K562 (cell line): ENCODE results near the gene ZSWIM8. TPM values are rescaled to one million over a fixed set of nuclear protein-coding genes. Genes with fewer than 3 reads are reported as not detected.

Experiments used
- BHLHE40 ChIP-seq: IDR thresholded peaks from 2 replicates; pipeline ENCODE4 v1.6.1; 2011; ENCODE audit warnings: low read length, improper control_type of control experiment
- BRD4 ChIP-seq: fragments of 200-600 bp; sonication (generic); IDR thresholded peaks from 2 replicates; pipeline ENCODE4 v1.6.1; 2017; ENCODE audit warnings: inconsistent platforms
- CBFB ChIP-seq: sonication (generic); formaldehyde crosslinking; IDR thresholded peaks from 2 replicates; pipeline ENCODE4 v1.4.0; 2020; ENCODE audit warnings: mild to moderate bottlenecking, missing genetic modification reagents
- CBX1 ChIP-seq: sonication (generic); IDR thresholded peaks from 2 replicates; pipeline ENCODE4 v1.6.1; 2016; ENCODE audit warnings: antibody characterized with exemption, low read depth, mild to moderate bottlenecking
- E2F3 ChIP-seq: fragments of 250-450 bp; sonication (Bioruptor Pico); IDR thresholded peaks from 2 replicates; pipeline ENCODE4 v1.4.0; 2020; ENCODE audit warnings: mild to moderate bottlenecking
- GATA2 ChIP-seq: sonication (generic); formaldehyde crosslinking; IDR thresholded peaks from 2 replicates; pipeline ENCODE4 v1.4.0; 2020; ENCODE audit warnings: mild to moderate bottlenecking, missing genetic modification reagents
- GATAD2B ChIP-seq: fragments of 450-650 bp; IDR thresholded peaks from 2 replicates; pipeline ENCODE4 v1.6.1; 2017; ENCODE audit warnings: mild to moderate bottlenecking, borderline replicate concordance
- GMEB1 ChIP-seq: fragments of 250-450 bp; sonication (Bioruptor Pico); IDR thresholded peaks from 2 replicates; pipeline ENCODE4 v1.4.0; 2020; ENCODE audit warnings: mild to moderate bottlenecking
- HDAC3 ChIP-seq: fragments of 450-650 bp; IDR thresholded peaks from 2 replicates; pipeline ENCODE4 v1.6.1; 2018; ENCODE audit warnings: borderline replicate concordance, mild to moderate bottlenecking, moderate library complexity; ENCODE audit not compliant: partially characterized antibody
- HNRNPH1 ChIP-seq: fragments of 200-400 bp; formaldehyde crosslinking; optimal IDR thresholded peaks from 2 replicates; pipeline ENCODE3; 2017; ENCODE audit warnings: low read depth, mild to moderate bottlenecking, low read length, moderate library complexity
- MAFF ChIP-seq: IDR thresholded peaks from 2 replicates; pipeline ENCODE4 v1.6.1; 2012; ENCODE audit warnings: low read length, improper control_type of control experiment
- MAZ ChIP-seq, 2 experiments: fragments of 450-650 bp in 1 of 2; sonication (generic) in 1 of 2; formaldehyde crosslinking; IDR thresholded peaks in 1 of 2; conservative IDR thresholded peaks in 1 of 2; 2 replicates each; pipeline versions ENCODE4 v1.4.0 to v1.5.0; 2020; ENCODE audit warnings: mild to moderate bottlenecking in 1 of 2, missing genetic modification reagents in 1 of 2
- MIER1 ChIP-seq: fragments of 450-650 bp; IDR thresholded peaks from 2 replicates; pipeline ENCODE4 v1.6.1; 2016; ENCODE audit warnings: antibody characterized with exemption, mild to moderate bottlenecking, low read depth
- NKRF ChIP-seq: fragments of 450-650 bp; IDR thresholded peaks from 2 replicates; pipeline ENCODE4 v1.6.1; 2016; ENCODE audit warnings: borderline replicate concordance
- NRF1 ChIP-seq, 2 experiments: fragments of 450-650 bp; IDR thresholded peaks in 1 of 2; conservative IDR thresholded peaks in 1 of 2; 2 replicates each; pipeline ENCODE4 v1.6.1; 2014; ENCODE audit warnings: mild to moderate bottlenecking in 2 of 2
- SMAD1 ChIP-seq: fragments of 150-350 bp; IDR thresholded peaks from 2 replicates; pipeline ENCODE4 v1.6.1; 2014; ENCODE audit warnings: low read length, low read depth; ENCODE audit not compliant: partially characterized antibody
- SP1 ChIP-seq: sonication (generic); formaldehyde crosslinking; IDR thresholded peaks from 2 replicates; pipeline ENCODE4 v1.8.1; 2022; ENCODE audit warnings: mild to moderate bottlenecking, missing genetic modification reagents
- TEAD4 ChIP-seq, 2 experiments: sonication (generic) in 1 of 2; formaldehyde crosslinking in 1 of 2; IDR thresholded peaks; 2 replicates each; pipeline versions ENCODE4 v1.6.1 to v1.8.0; 2012 to 2022; ENCODE audit warnings: borderline replicate concordance in 1 of 2, inconsistent platforms in 1 of 2, low read length in 1 of 2, mild to moderate bottlenecking in 1 of 2, missing genetic modification reagents in 1 of 2
- TGIF2 ChIP-seq: sonication (generic); formaldehyde crosslinking; IDR thresholded peaks from 2 replicates; pipeline ENCODE4 v1.8.1; 2022; ENCODE audit warnings: mild to moderate bottlenecking, missing genetic modification reagents, moderate library complexity
- TRIM28 ChIP-seq: fragments of 450-650 bp; IDR thresholded peaks from 2 replicates; pipeline ENCODE4 v1.6.1; 2017
- WHSC1 ChIP-seq: IDR thresholded peaks from one replicate; pipeline ENCODE4 v1.6.1; 2012; ENCODE audit warnings: low read length, control low read depth, inconsistent platforms
- ZBTB1 ChIP-seq: sonication (generic); formaldehyde crosslinking; IDR thresholded peaks from 2 replicates; pipeline ENCODE4 v1.8.1; 2023; ENCODE audit warnings: missing genetic modification reagents, low read depth, mild to moderate bottlenecking, borderline replicate concordance
- ZEB2 ChIP-seq: fragments of 450-650 bp; IDR thresholded peaks from 2 replicates; pipeline ENCODE4 v1.6.1; 2016
- ZFP30 ChIP-seq: fragments of 250-450 bp; sonication (Bioruptor Pico); IDR thresholded peaks from 2 replicates; pipeline ENCODE4 v1.8.0; 2022; ENCODE audit warnings: moderate library complexity, mild to moderate bottlenecking, inconsistent platforms, borderline replicate concordance
- ZNF444 ChIP-seq: fragments of 250-450 bp; sonication (Bioruptor Pico); IDR thresholded peaks from 2 replicates; pipeline ENCODE4 v1.4.0; 2020; ENCODE audit warnings: mild to moderate bottlenecking, moderate library complexity
- ZNF717 ChIP-seq: fragments of 250-450 bp; sonication (Bioruptor Pico); IDR thresholded peaks from 2 replicates; pipeline ENCODE4 v1.5.0; 2021
- polyA plus RNA-seq, 8 experiments: library from polyadenylated mRNA; depleted of rRNA in 4 of 8; stranded (reverse) in 5 of 8; unstranded in 3 of 8; fragments of >200 nt; fragmentation: Nextera tagmentation in 2 of 8; fragmentation: Illumina TruSeq in 1 of 8; extraction: Ambion mirVana in 2 of 8; extraction: Trizol in 1 of 8; gene quantifications; 2 replicates each; pipeline versions ENCODE4 v1.2.1 to v1.2.3, GENCODE V29; 2011 to 2014; ENCODE audit warnings: inconsistent platforms in 1 of 8, missing spikeins in 1 of 8
- total RNA-seq, 7 experiments: library from RNA; depleted of rRNA in 6 of 7; stranded (reverse); fragments of >200 nt in 6 of 7; fragmentation: Illumina TruSeq in 2 of 7; extraction: Trizol in 2 of 7; gene quantifications; 2 replicates each; pipeline versions ENCODE4 v1.2.1 to v1.2.3, GENCODE V29; 2011 to 2021; ENCODE audit warnings: low replicate concordance in 1 of 7

ZSWIM8 gene
- total and polyA plus RNA-seq, 9 of the 15 experiments (the other 6 are each of a cell fraction or from before 2014, with no cell fraction given): 5.6 to 47.8 (median 26.7) TPM

GRCh38 chr10:73848821-73849489 is 63.5 kb downstream of the ZSWIM8 start (continued):
- no peak for TF ChIP-seq TEAD4 (IDR thresholded peaks at IDR 0.05; ENCODE audit: low read length)
- no peak for TF ChIP-seq TEAD4 (CRISPR knock-in tag; IDR thresholded peaks at IDR 0.05; ENCODE audit: borderline replicate concordance)
- no peak for TF ChIP-seq TRIM28
- TF ChIP-seq HNRNPH1: no peak
- no peak for TF ChIP-seq MAFF
- no peak for TF ChIP-seq E2F3 (CRISPR knock-in tag)
- no peak for TF ChIP-seq BRD4
- peak; percentile 53 to 75; a peak in 3 of 4 replicates for TF ChIP-seq MAZ (CRISPR knock-in tag; conservative IDR thresholded peaks at IDR 0.05 in 1 of 2, IDR thresholded peaks at IDR 0.05 in 1 of 2)
- TF ChIP-seq BHLHE40: peak; percentile 9; the same call in 1 of the 2 replicates
- no peak for TF ChIP-seq TGIF2 (CRISPR knock-in tag)
- peak; percentile 72 for TF ChIP-seq ZBTB1 (CRISPR knock-in tag)
- TF ChIP-seq SP1 (CRISPR knock-in tag): peak; percentile 52; the same call in 1 of the 2 replicates
- TF ChIP-seq HDAC3: no peak
- no peak for TF ChIP-seq NKRF
- no peak for TF ChIP-seq ZNF717 (CRISPR knock-in tag)
- TF ChIP-seq GATAD2B: no peak
- 0 out of 2 replicates have a peak, but pooled peaks have one; percentile 21 for TF ChIP-seq GATA2 (CRISPR knock-in tag)
- TF ChIP-seq CBFB (CRISPR knock-in tag): peak; percentile 88
- TF ChIP-seq ZFP30 (CRISPR knock-in tag): no peak
- no peak for TF ChIP-seq NRF1 (conservative IDR thresholded peaks at IDR 0.05 in 1 of 2, IDR thresholded peaks at IDR 0.05 in 1 of 2)
- TF ChIP-seq WHSC1: no peak
- no peak for TF ChIP-seq MIER1
- TF ChIP-seq GMEB1: no peak
- no peak for TF ChIP-seq ZEB2
- no peak for TF ChIP-seq ZNF444 (CRISPR knock-in tag)
- no peak for TF ChIP-seq CBX1
- TF ChIP-seq SMAD1: no peak
